KOPT-K1 (cell line): ENCODE measurements around the gene MCM6.
"Not testable (repeated sequence)": the region's sequence is repeated elsewhere in the genome, so short reads cannot be mapped to it uniquely, and the experiment has no call there.

Experiments used
- H3K27ac ChIP-seq: fragments of 200-600 bp; sonication (generic); 2 replicates; pipeline ENCODE4 v1.5.1; 2016; ENCODE audit warnings: antibody characterized with exemption, mild to moderate bottlenecking, low read depth, low read length; ENCODE audit not compliant: poor library complexity, severe bottlenecking
- H3K36me3 ChIP-seq: fragments of 200-600 bp; sonication (generic); 2 replicates; pipeline ENCODE4 v1.5.1; 2017; ENCODE audit warnings: antibody characterized with exemption, mild to moderate bottlenecking, low read length, moderate library complexity; ENCODE audit not compliant: insufficient read depth
- H3K9me3 ChIP-seq: fragments of 200-600 bp; sonication (generic); 2 replicates; pipeline ENCODE4 v1.5.1; 2017; ENCODE audit warnings: antibody characterized with exemption, low read length, mild to moderate bottlenecking; ENCODE audit not compliant: insufficient read depth, poor library complexity, severe bottlenecking

The MCM6 gene

GRCh38 chr2:135796606-135797005 is 79.6 kb downstream of the MCM6 start:
- Histone ChIP-seq H3K9me3 (peaks cover 23% of the 10 kb centered on the region), H3K27ac (peak overlapping the region; percentile 8)

GRCh38 chr2:135795641-135796040 is 80.6 kb downstream of the MCM6 start:
- Histone ChIP-seq H3K9me3 (peaks cover 13% of the 10 kb centered on the region), H3K27ac (peak overlapping the region; percentile 8)
- H3K36me3 ChIP-seq: not testable (repeated sequence)

More at GRCh38 chr2:135796606-135797005, 79.6 kb downstream of the MCM6 start:
- H3K36me3 ChIP-seq: no peaks in the 10 kb centered on the region

- H3K36me3 ChIP-seq: peaks cover 39% of the 10 kb centered on the region
- peak overlapping the region; percentile 86 for H3K27ac ChIP-seq
- H3K9me3 ChIP-seq: no peaks in the 10 kb centered on the region
Measured at GRCh38 chr2:135792401-135793150, 83.7 kb downstream of the MCM6 start.

DNA sequence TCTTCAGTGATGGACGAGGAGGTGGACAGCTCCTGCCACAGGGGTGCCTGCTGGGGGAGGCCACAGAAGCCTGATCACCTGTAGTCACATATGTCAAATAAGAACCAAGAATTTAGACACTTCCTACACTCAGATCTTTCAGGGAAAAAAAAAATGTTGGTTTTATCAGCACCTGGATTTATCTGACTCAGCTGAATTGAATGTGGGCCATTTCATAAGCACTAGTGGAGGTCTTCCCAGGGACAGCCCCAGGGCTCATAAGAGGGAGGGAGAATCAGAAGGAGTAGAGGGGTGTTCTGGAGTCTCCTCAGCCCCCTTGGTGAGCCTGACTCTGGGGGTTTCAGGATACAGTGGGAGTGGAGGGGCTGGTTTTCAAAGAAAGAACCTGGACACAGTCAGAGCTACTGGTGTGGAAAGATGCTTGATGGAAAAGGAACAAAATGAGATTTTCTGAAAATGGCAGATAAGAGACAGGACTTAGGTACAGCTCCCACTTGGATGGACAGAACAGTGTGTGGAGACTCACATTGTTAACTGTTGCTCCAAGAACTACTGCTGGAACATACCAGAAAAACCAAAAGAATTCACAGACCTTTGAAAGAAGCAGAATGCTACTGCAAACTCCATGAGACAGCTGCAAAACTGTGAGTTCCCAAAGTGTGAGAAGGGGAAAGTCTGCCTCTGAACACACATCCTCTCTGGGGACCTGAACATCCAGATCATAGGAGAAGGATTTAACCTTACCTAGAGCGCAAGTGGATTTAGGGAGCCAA is 84.6 kb downstream of the MCM6 start:
- Histone ChIP-seq H3K27ac (peak overlapping the region; percentile 86), H3K36me3 (peaks cover 49% of the 10 kb centered on the region), H3K9me3 (no peaks in the 10 kb centered on the region)

GRCh38 chr2:135790423-135790822 is 85.8 kb downstream of the MCM6 start:
- Histone ChIP-seq H3K27ac (no peak overlapping the region), H3K36me3 (peaks cover 61% of the 10 kb centered on the region), H3K9me3 (no peaks in the 10 kb centered on the region)
